Posterior vena cava (tissue), 2 donors: Measurements from ENCODE around the gene DMAC2. TPM values are rescaled to one million over a fixed set of nuclear protein-coding genes. Genes with fewer than 3 reads are reported as not detected.
A peak's percentile ranks its signal among the peaks of the same experiment; 100 is the strongest.
"Not testable (repeated sequence)": the region's sequence is repeated elsewhere in the genome, so short reads cannot be mapped to it uniquely, and the experiment has no call there.

Experiments used
- DNase-seq: peaks from one replicate; pipeline ENCODE4 v3.0.0-alpha.2; 2020; ENCODE audit warnings: low spot score
- intact Hi-C, 2 donors: fragments of 100-400 bp; cut with DNase I; formaldehyde crosslinking; loops; one replicate each; pipeline versions ENCODE4 v1.14.1 to v1.14.2; 2022 to 2023
- total RNA-seq, 2 donors: library from RNA; stranded (reverse); fragmentation: NEBNext Ultra II Directional; extraction: Animal tissue kit (Norgen Biotek cat#: 25700); gene quantifications; one replicate each; pipeline ENCODE4 v1.2.1, GENCODE V29; 2021
- donor health status: DM: yes; HTN: yes; CAD: no.
- donor health status: DM: yes; HTN: yes; CAD: no.

The DMAC2 gene
- total RNA-seq, 2 donors from 2014 or later = 30.5 to 30.7 TPM

DNA sequence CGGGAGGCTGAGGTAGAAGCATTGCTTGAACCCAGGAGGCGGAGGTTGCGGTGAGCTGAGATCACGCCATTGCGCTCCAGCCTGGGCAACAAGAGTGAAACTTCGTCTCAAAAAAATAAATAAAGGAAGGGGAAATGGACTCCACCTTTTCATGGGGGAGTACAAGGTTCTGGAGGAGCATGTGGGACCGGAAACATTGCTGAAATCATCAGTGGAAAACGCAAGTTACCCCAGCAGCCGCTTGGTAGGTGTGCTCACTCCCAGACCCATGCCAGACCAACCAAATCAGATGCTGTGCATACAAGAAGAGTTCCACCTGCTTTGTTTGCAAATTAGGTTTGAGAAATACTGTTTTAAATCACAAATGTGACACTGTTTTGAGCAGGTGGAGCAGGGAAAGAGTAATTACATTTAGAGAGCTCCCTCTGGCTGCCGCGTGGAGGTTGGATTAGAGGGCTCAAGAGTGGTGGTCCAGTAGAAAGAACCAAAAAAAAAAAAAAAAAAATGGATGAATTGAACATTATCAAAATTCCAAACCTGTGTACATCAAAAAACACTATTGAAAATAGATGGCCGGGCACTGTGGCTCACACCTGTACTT lies 8.1 kb upstream of the DMAC2 start:
- intact Hi-C loops = loop anchor here in 1 of 2 donors (5.0 kb wide), 1 partner anchor 124 kb away; no protein-coding TSS in a partner anchor
- DNase-seq = no peak

DNA sequence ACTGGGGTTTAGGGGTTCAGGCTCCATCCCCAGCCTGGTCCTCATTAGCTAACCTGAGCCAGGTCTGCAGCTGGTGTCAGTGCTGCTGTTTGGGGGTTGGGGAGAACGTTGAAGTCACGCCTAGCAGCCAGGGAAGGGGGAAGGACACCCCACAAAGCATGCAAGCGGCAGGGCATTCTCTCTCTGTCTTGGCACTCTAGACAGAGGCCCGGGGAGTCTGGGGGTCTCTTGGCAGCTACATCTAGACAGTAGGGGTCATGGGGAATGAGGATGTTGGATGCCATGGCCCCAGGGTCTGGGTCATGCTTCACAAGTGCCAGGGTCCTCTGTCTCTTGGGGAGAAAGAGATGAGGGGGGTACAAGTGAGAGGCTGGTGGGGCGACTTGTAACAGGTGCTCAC lies 5.9 kb upstream of the DMAC2 start:
- no peak for DNase-seq
- intact Hi-C loops = loop anchor here in 1 of 2 donors (5.0 kb wide), 1 partner anchor 127 kb away; no protein-coding TSS in a partner anchor

DNA sequence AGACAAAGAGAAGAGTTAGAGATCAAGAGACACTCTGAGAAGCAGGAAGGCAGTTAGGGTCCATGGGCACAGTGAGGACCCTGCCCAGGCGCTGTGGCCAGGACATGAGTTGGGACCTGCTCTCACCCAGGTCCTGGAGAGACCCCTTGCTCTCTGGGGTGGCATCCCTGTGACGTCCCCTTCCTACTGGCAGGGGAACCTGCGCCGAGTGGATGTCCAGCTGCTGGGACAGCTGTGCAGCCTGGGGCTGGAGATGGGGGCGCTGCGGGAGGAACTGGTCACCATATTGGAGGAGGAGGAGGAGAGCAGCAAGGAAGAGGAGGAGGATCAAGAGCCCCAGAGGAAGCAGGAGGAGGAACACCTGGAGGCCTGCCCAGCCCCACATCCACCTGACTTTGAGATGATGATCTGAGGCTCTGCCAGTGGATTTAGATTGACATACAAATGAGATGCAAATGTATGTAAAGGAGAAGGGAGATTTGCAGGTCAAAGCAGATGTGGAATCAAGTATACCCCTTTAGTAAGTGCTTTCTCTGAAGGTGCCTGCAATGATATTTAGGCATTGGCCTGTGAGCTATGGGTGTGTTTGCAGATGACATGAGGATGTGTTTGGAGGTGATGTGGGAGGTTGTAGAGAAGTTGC lies 4.2 kb upstream of the DMAC2 start:
- DNase-seq = no peak
- intact Hi-C loops = no loop called here

DNA sequence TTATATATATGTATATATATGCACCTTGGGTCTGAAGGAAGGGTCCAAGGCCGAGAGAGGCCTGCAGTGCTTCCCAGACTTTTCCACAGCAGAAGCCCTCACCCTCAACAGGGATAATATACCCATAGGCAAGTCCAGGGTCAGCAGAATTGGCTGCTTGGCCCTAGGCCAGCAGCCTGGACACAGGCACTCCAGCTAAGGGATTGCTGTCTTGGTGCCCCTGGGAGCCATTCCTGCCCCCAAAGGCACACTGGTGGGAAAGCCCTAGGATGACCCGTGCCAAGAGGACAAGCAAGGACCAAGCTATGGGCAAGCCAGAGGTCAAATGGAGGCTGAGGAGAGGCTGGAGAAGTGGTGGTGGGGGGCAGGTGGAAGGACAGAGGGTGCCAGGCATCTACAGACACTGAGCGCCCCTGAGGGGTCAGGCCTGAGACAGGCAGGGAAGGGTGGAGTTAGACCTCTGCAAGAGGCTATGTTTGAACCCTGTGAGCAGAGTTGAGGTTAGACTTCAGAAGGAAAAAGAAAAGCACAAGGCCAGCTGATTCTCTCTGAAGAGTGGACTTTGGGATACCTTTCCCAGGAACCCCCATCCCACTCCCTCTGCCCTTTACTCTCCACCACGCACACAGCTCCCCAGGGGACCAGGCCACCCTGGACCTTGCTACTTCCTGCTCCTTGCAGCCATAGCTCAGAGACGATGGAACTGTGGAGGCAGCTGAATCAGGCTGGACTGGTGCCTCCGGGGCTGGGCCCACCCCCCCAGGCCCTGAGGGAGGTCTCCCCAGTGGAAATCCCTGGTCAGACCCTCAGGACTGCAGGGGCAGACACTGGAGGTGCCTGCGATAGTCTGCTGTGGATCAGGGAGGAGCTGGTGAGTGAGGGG lies 3.0 kb upstream of the DMAC2 start, which contains the start of gene ERICH4:
ERICH4 (plus strand) TSS at position 684 of the 883 bp plus-strand sequence; CDS start at position 698, 14 bp downstream.
- DNase-seq = no peak
- intact Hi-C loops = no loop called here

DNA sequence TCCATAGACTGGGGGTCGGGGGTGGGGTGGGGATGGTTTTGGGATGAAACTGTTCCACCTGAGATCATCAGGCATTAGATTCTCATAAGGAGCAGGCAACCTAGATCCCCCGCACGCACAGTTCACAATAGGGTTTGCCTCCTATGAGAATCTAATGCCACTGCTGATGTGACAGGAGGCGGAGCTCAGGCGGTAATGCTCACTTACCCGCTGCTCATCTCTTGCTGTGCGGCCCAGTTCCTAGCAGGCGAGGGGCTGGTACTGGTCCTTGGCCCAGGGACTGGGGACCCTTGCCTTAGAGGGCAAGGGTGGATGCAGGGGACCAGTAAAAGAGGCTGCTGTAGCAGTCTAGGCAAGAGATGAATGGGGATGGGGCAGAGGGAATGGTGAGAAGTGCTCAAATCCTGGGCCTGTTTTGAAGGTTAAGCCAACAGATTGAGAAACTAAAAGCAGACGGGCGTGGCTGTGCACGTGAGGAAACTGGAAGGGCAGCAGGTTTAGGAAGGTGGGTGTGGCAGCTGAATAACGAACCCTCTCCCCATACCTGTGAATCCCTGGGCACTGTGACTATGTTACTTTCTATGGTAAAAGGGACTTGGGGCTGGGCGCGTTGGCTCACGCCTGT lies 1.7 kb upstream of the DMAC2 start:
- no peak for DNase-seq
- intact Hi-C loops = no loop called here

DNA sequence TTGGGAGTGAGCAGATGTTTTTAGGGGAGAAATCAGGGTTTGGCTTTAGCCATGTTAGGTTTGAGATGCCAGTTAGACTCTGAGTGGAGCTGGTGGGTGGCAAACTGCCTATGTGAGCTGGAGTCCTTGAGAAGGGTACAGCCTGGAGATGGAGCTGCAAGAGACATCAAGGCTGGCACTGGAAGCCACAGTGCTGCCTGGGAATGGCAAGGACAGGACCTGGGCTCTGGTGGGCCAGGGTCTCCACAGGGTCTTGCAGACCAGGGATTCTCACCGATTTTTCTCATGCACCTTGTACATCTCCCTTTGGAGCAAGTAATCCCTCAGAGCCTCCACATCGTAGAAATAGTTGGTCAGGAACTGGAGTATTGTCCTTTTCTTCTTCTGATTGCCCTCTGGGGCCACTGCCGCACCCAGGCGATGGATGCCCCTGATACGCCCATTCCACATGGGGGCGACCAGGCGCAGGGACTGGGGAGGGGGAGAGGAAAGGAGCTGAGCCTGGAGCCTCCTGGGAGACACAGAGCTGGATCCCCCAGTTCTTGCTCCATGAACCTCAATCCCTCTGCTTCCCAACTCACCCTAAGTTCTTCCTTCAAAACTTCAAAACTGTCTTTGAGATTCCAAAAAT lies 1.7 kb downstream of the DMAC2 start:
- intact Hi-C loops = no loop called here
- peak; percentile 38 for DNase-seq

DNA sequence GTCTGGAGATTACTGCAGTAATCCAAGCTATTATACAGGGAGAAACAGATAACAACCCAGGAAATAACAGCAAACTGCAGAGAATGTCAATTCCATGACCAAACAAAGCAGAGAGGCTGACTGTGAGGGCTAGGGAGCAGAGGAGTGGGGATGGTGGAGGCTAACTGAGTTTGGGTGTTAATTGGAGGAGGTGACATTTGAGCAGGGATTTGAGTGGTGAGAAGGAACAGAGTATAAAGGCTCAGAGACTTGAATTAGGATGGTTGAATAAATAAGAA lies 3.1 kb downstream of the DMAC2 start:
- DNase-seq = no peak
- intact Hi-C loops = no loop called here

DNA sequence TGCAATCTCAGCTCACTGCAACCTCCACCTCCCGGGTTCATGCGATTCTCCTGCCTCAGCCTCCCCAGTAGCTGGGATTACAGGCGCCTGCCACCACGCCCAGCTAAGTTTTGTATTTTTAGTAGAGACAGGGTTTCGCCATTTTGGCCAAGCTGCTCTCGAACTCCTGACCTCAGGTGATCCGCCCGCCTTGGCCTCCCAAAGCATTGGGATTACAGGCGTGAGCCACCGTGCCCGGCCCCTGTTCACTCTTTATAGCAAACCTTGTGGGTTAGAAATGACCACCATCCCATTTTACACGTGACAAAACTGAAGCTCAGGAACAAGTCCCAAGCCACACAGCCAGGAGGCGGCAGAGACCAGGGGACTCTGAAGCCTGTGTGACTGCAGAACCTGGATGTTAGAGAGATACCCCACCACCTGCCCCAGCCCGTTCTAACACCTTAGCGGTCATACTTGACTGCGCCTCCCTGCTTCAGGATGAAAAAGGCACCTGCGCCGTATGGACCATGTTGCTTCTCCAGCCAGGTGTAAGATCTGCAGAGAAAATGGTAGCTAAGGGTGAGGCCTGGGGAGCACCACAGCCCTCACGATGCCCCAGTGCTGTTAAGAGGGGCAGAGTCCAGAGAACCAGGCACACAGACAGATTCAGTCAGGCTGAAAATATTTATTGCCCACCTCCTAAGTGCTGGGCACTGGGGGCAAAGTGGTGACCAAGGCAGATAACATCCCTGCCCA lies 3.6 kb downstream of the DMAC2 start:
- intact Hi-C loops = no loop called here

DNA sequence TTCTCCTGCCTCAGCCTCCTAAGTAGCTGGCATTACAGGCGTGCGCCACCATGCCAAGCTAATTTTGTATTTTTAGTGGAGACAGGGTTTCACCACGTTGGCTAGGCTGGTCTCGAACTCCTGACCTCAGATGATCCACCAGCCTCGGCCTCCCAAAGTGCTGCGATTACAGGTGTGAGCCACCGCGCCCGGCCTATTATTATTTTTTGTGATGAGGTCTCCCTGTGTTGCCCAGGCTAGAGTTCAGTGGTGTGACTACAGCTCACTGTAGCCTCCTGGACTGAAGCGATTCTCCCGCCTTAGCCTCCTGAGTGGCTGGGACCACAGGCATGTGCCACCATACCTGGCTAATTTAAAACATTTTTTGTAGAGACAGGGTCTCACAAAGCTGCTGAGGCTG lies 4.3 kb downstream of the DMAC2 start:
- peak; percentile 75 for DNase-seq
- intact Hi-C loops = not testable (repeated sequence)

More for the DNA sequence above, 3.6 kb downstream of the DMAC2 start:
- peak; percentile 49 for DNase-seq

DNA sequence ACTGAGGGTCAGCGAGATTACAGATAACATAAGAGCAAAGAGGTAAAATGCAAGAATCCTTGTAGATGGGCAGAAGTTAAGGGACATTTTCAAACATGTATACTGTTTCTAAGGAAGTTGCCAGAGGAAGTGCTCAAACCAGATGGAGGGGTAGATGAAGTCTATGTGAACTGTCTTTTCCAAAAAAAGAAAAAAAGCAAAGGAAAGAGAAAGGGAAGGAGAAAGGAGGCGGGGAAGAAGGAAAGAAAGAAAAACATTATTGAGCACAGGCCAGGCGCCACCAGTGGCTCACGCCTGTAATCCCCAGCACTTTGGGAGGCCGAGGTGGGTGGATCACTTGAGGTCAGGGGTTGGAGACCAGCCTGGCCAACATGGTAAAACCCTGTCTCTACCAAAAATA lies 5.3 kb downstream of the DMAC2 start:
- intact Hi-C loops = no loop called here
- DNase-seq = peak; percentile 18

DNA sequence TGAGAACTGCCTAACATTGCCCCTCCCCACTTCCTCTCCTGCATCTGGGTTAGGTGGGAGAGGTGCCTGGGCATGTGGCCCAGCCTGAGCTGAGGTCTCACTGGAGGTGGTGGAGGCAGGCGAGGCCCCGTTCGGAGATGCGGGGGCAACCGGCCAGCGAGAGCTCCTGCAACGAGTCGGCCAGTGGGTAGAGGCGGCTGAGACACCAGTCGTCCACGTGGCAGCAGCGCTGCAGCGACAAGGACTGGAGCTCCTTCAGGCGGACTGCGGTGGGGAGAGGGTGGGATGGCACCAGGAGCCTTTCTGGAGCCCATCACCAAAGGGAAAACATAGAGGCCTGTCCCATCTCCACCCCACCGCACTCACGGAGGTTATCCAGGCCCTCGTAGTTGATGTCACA lies 6.5 kb downstream of the DMAC2 start:
- intact Hi-C loops = no loop called here
- peak; percentile 67 for DNase-seq

DNA sequence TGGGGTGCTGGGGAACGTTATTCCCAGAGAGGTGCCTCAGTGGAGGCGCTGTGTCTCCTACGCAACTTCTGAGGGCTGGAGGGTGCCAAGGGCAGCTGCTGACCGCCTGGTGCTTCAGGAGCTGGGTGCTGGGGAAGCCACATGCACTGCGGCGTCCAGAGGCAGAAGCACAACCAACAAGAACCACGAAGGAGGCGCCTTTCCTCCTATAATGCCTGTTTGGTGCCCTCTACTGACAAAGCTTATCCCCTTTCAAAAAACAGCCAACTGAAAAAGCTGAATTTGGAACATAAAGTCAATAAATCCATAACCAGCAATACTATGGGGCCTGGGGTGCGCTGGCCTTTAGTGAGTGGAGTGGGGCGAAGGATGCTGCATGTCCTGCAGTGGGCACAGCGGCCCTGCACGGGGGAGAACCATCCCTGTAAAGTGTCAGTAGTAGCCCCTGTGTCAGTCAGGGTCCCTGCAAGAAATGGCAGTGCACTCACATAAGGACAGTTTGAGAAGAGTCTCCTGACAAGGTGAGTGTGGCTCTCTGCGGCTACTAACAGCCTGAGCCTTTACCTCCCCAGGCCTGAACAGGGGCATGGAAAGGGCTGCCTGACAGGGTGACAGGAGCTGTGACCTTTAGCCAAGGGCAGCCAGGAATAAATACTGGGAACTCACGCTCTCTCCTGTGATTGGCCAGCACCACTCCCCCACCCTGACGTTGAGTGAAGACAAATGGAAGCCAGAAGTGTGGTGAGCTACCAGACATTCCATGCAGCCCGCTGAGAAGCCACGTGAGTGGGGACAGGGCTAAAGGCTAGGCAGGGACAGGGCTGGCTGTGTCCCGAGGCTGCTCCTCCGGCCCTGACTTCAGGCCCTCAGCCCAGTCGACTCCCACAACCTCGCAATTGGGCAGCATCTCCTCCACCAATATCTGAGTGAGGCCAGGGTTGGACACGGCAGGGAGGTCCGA lies 8.0 kb downstream of the DMAC2 start:
- intact Hi-C loops = no loop called here
- DNase-seq = peak; percentile 66

DNA sequence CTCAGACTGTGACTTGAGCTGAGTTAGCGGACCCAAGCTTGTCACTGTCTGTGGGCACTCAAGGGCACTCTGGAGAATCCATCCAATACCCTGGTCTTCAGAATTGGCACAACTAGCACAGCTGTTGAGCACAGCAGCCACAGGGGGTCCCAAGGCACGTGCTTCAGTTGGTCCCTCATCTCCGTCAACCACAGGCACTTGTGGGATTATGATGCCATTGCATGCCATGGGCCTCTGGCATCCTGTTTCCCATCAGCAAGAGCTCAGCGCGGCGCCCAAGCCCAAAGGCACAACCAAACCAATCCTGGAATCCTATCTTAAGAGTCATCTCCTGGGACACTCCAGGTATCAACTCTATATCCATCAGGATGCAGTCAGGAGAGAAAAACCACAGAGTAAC lies 8.8 kb downstream of the DMAC2 start:
- intact Hi-C loops = no loop called here
- no peak for DNase-seq

DNA sequence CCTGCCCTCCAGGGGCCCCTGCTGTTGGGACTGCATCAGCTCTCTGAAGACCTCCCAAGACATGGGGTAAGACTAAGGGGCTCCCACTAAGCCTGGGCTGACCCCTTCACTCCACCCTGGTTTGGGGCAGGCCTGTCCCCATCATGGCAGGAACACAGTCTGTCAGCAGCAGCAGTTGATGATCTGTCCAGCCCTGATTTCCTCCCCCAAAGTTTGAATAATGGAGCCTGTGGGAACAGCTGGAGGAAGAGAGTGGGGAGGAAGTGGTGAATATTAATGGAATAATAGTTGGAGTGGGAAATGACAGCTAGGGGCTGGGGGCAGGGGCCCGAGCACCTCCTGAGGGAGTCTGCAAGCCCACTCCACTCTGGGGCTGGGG lies 11.2 kb downstream of the DMAC2 start:
- intact Hi-C loops = no loop called here
- no peak for DNase-seq

DNA sequence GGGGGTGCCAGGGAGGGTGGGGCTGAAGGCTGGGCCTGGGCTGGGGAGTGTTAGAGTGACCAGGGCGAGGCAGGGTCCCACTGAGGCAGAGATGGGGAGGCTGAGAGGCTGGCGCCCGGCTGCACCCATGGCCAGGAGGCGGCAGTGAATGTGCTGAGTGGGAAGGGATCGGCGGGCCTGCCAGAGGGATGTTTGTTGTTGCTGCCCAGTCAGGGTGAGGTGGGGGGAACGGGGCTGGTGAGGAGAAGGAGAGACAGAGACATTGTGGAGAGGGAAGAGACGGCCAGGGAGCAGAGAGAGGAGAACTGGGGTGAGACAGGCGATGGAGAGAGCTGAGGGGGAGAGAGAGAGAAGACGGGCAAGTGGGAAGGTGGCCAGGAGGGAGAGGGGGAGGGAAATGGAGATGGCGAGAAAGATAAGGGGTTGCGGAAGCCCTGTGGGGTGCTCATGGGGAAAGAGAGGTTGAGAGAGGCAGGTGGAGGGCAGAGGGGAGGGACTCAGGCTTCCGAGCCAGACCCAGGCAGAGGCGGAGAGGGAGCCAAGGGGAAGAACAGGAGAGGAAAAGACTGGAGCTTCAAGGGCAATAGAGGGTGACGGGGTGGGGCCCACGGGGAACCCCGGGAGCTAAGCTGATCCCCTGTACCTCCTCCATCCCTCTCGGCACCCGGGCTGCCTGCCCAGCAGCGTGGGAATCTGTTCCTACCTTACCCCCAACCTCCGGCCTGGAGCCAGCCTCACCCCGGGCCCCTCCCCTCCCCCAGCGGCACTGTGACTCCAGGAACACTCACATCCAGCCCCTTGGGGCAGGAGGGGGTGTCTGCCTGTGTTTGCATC lies 11.8 kb downstream of the DMAC2 start:
- intact Hi-C loops = no loop called here
- peak; percentile 84 for DNase-seq

DNA sequence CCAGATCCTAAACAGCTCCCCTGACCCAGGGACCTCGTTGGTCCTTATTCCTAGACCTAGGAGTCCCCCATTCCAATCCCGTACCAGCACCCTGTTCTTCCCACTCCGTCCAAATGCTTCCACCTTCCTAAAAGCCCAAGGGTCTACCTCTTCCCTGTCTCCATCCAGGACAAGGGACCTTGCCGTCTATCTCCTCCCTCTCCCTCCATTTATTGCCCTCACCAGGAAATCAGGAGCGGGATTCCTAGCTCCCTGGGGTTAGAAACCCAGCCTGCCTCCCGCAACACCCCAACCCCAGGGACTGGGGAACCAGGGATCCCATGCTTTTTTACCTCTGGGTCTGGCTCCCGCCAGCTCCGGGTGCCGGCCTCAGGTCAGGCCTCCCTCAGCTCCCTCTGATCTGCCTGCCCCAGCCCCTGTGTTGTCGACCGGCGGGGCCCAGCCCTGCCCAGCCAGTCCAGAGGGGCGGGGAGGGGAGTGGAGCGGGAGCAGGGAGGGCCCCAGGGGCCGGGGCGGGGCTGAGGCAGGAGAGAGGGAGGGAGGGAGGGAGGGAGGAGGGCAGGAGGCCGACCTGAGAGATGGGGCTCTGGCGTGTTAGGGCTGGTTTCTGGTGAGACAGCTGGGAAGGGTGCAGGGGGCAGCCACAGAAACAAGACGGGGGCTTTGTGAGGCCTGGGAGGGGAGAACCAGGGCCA lies 12.6 kb downstream of the DMAC2 start, which contains the start of gene B3GNT8:
B3GNT8 (minus strand) TSS at position 423 of the 695 bp plus-strand sequence. CDS start 596 bp downstream, outside the sequence.
- intact Hi-C loops = no loop called here
- peak; percentile 93 for DNase-seq
